ENCODE measurements around the gene SERPIND1. TPM values are rescaled to one million over a fixed set of nuclear protein-coding genes. Genes with fewer than 3 reads are reported as not detected.

The SERPIND1 gene
- total and polyA plus RNA-seq, 2 experiments from 2014 or later = not detected

DNA sequence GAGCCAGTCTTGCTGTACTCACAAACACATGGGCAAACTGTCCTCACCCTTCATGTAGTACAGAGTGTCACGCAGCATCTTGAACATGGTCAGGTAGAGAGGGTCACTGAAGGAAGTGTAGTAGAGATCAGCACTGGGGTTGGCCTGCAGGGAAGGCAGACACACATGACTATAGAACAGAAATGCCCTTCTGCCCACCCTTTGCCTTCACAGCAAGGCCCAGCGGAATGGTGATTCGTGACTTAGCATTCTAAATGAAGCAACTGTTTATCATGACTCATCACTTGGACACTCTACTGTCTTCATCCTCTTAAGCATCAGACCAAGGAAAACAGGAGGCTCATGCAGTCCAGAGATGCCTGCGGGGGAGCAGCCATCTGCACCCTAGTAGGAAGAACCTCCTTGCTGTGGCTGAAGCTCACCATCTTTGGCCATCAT lies 33.4 kb downstream of the SERPIND1 start:
- H3K36me3 ChIP-seq (ENCODE audit: insufficient read depth) = peaks cover 3% of the 10 kb centered on the region; the same call in 1 of the 2 replicates

More for the DNA sequence above, 33.4 kb downstream of the SERPIND1 start:
- Mint-ChIP-seq H3K9me3 (no peaks in the 10 kb centered on the region), H3K27ac (peak overlapping the region; percentile 45; the same call in 1 of the 2 replicates), H3K36me3 (ENCODE audit: low read depth) (peaks cover 23% of the 10 kb centered on the region; the same call in 2 of the 3 replicates), H3K27me3 (ENCODE audit: insufficient read depth, low read depth, poor library complexity) (peaks cover 2% of the 10 kb centered on the region), H3K4me1 (no peaks in the 10 kb centered on the region), H3K4me3 (no peak overlapping the region)
- Histone ChIP-seq H4K20me1 (replicated peaks; ENCODE audit: insufficient read depth) (0 out of 2 replicates have a peak, but pooled peaks cover 3% of the 10 kb centered on the region), H3F3A (replicated peaks; ENCODE audit: low read depth) (no peaks in the 10 kb centered on the region), H3K27ac (ENCODE audit: low read depth) (no peak overlapping the region), H3K79me2 (replicated peaks; ENCODE audit: insufficient read depth) (no peaks in the 10 kb centered on the region), H2AFZ (no peak overlapping the region), H3K4me3 (no peak overlapping the region), H3K9me2 (ENCODE audit: insufficient read depth) (no peaks in the 10 kb centered on the region), H3K4me2 (no peak overlapping the region), H3K4me1 (ENCODE audit: insufficient read depth) (no peaks in the 10 kb centered on the region), H3K27me3 (ENCODE audit: insufficient read depth) (no peaks in the 10 kb centered on the region)
- TF ChIP-seq POLR2AphosphoS5 (IDR thresholded peaks at IDR 0.05; ENCODE audit: low read depth) = no peak
- TF ChIP-seq, protein P1, sequence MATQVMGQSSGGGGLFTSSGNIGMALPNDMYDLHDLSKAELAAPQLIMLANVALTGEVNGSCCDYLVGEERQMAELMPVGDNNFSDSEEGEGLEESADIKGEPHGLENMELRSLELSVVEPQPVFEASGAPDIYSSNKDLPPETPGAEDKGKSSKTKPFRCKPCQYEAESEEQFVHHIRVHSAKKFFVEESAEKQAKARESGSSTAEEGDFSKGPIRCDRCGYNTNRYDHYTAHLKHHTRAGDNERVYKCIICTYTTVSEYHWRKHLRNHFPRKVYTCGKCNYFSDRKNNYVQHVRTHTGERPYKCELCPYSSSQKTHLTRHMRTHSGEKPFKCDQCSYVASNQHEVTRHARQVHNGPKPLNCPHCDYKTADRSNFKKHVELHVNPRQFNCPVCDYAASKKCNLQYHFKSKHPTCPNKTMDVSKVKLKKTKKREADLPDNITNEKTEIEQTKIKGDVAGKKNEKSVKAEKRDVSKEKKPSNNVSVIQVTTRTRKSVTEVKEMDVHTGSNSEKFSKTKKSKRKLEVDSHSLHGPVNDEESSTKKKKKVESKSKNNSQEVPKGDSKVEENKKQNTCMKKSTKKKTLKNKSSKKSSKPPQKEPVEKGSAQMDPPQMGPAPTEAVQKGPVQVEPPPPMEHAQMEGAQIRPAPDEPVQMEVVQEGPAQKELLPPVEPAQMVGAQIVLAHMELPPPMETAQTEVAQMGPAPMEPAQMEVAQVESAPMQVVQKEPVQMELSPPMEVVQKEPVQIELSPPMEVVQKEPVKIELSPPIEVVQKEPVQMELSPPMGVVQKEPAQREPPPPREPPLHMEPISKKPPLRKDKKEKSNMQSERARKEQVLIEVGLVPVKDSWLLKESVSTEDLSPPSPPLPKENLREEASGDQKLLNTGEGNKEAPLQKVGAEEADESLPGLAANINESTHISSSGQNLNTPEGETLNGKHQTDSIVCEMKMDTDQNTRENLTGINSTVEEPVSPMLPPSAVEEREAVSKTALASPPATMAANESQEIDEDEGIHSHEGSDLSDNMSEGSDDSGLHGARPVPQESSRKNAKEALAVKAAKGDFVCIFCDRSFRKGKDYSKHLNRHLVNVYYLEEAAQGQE (IDR thresholded peaks at IDR 0.05; ENCODE audit: unreplicated experiment) = no peak
- TF ChIP-seq STAT1 (IDR thresholded peaks at IDR 0.05; ENCODE audit: unreplicated experiment) = no peak
- TF ChIP-seq CREB1 (CRISPR knock-in tag; IDR thresholded peaks at IDR 0.05; ENCODE audit: low read depth) = no peak
- TF ChIP-seq, protein P2, sequence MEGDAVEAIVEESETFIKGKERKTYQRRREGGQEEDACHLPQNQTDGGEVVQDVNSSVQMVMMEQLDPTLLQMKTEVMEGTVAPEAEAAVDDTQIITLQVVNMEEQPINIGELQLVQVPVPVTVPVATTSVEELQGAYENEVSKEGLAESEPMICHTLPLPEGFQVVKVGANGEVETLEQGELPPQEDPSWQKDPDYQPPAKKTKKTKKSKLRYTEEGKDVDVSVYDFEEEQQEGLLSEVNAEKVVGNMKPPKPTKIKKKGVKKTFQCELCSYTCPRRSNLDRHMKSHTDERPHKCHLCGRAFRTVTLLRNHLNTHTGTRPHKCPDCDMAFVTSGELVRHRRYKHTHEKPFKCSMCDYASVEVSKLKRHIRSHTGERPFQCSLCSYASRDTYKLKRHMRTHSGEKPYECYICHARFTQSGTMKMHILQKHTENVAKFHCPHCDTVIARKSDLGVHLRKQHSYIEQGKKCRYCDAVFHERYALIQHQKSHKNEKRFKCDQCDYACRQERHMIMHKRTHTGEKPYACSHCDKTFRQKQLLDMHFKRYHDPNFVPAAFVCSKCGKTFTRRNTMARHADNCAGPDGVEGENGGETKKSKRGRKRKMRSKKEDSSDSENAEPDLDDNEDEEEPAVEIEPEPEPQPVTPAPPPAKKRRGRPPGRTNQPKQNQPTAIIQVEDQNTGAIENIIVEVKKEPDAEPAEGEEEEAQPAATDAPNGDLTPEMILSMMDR (conservative IDR thresholded peaks at IDR 0.05; ENCODE audit: low read depth in 2 of 2) = no peak
- TF ChIP-seq NANOG (IDR thresholded peaks at IDR 0.05; ENCODE audit: borderline replicate concordance) = no peak
- no peak for TF ChIP-seq EZH2 (IDR thresholded peaks at IDR 0.05; ENCODE audit: low read depth, unreplicated experiment)
- no peak for TF ChIP-seq ZNF114 (CRISPR knock-in tag; IDR thresholded peaks at IDR 0.05)
- TF ChIP-seq, protein P3, sequence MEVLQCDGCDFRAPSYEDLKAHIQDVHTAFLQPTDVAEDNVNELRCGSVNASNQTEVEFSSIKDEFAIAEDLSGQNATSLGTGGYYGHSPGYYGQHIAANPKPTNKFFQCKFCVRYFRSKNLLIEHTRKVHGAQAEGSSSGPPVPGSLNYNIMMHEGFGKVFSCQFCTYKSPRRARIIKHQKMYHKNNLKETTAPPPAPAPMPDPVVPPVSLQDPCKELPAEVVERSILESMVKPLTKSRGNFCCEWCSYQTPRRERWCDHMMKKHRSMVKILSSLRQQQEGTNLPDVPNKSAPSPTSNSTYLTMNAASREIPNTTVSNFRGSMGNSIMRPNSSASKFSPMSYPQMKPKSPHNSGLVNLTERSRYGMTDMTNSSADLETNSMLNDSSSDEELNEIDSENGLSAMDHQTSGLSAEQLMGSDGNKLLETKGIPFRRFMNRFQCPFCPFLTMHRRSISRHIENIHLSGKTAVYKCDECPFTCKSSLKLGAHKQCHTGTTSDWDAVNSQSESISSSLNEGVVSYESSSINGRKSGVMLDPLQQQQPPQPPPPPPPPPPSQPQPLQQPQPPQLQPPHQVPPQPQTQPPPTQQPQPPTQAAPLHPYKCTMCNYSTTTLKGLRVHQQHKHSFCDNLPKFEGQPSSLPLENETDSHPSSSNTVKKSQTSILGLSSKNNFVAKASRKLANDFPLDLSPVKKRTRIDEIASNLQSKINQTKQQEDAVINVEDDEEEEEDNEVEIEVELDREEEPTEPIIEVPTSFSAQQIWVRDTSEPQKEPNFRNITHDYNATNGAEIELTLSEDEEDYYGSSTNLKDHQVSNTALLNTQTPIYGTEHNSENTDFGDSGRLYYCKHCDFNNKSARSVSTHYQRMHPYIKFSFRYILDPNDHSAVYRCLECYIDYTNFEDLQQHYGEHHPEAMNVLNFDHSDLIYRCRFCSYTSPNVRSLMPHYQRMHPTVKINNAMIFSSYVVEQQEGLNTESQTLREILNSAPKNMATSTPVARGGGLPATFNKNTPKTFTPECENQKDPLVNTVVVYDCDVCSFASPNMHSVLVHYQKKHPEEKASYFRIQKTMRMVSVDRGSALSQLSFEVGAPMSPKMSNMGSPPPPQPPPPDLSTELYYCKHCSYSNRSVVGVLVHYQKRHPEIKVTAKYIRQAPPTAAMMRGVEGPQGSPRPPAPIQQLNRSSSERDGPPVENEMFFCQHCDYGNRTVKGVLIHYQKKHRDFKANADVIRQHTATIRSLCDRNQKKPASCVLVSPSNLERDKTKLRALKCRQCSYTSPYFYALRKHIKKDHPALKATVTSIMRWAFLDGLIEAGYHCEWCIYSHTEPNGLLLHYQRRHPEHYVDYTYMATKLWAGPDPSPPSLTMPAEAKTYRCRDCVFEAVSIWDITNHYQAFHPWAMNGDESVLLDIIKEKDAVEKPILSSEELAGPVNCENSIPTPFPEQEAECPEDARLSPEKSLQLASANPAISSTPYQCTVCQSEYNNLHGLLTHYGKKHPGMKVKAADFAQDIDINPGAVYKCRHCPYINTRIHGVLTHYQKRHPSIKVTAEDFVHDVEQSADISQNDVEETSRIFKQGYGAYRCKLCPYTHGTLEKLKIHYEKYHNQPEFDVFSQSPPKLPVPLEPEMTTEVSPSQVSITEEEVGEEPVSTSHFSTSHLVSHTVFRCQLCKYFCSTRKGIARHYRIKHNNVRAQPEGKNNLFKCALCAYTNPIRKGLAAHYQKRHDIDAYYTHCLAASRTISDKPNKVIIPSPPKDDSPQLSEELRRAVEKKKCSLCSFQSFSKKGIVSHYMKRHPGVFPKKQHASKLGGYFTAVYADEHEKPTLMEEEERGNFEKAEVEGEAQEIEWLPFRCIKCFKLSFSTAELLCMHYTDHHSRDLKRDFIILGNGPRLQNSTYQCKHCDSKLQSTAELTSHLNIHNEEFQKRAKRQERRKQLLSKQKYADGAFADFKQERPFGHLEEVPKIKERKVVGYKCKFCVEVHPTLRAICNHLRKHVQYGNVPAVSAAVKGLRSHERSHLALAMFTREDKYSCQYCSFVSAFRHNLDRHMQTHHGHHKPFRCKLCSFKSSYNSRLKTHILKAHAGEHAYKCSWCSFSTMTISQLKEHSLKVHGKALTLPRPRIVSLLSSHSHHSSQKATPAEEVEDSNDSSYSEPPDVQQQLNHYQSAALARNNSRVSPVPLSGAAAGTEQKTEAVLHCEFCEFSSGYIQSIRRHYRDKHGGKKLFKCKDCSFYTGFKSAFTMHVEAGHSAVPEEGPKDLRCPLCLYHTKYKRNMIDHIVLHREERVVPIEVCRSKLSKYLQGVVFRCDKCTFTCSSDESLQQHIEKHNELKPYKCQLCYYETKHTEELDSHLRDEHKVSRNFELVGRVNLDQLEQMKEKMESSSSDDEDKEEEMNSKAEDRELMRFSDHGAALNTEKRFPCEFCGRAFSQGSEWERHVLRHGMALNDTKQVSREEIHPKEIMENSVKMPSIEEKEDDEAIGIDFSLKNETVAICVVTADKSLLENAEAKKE (CRISPR knock-in tag; IDR thresholded peaks at IDR 0.05) = no peak
- TF ChIP-seq, protein P4, sequence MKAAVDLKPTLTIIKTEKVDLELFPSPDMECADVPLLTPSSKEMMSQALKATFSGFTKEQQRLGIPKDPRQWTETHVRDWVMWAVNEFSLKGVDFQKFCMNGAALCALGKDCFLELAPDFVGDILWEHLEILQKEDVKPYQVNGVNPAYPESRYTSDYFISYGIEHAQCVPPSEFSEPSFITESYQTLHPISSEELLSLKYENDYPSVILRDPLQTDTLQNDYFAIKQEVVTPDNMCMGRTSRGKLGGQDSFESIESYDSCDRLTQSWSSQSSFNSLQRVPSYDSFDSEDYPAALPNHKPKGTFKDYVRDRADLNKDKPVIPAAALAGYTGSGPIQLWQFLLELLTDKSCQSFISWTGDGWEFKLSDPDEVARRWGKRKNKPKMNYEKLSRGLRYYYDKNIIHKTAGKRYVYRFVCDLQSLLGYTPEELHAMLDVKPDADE (IDR thresholded peaks at IDR 0.05) = no peak
- no peak for TF ChIP-seq EZH2phosphoT487 (IDR thresholded peaks at IDR 0.05; ENCODE audit: unreplicated experiment)
- no peak for TF ChIP-seq JUNB (IDR thresholded peaks at IDR 0.05; ENCODE audit: unreplicated experiment)
- no peak for TF ChIP-seq ZNF331 (CRISPR knock-in tag; IDR thresholded peaks at IDR 0.05; ENCODE audit: low read depth)
- DNase-seq (ENCODE audit: low spot score) (no peak), ATAC-seq (no peak)

All from GM23338 (cell line).